HCT116 (cell line): Measurements from ENCODE around the gene OR7G3. TPM values are rescaled to one million over a fixed set of nuclear protein-coding genes. Genes with fewer than 3 reads are reported as not detected.

ENCODE experiments used
- ATAC-seq: fragments of 200-7000 bp; cut with Tn5 transposase; 2 replicates; pipeline ENCODE4 v1.9.1; 2020; ENCODE audit warnings: mild to moderate bottlenecking, moderate library complexity
- BruUV-seq: library from RNA; stranded (reverse); fragments of 400-500 nt; replicated peaks from 2 replicates; lab custom pipeline; 2021; lab: Mats Ljungman, UMichigan
- CTCF ChIA-PET: fragments of 300-600 bp; sonication (Branson Sonifier 250); formaldehyde crosslinking; loops from one replicate; lab custom pipeline; 2021; ENCODE audit warnings: antibody characterized with exemption; lab: Charles Lee
- POLR2A ChIA-PET: fragments of 300-600, 350-600 bp; sonication (Branson Sonifier 250); formaldehyde crosslinking; loops from one replicate; lab custom pipeline; 2021; ENCODE audit warnings: antibody characterized with exemption; lab: Charles Lee
- RAD21 ChIA-PET, 2 experiments: fragments of 300-600 bp; sonication (Branson Sonifier 250); formaldehyde crosslinking; loops; one replicate each; lab custom pipeline; 2023; ENCODE audit warnings: low total read pairs in 2 of 2; ENCODE audit not compliant: uncharacterized antibody in 2 of 2, unreplicated experiment in 2 of 2, low non-redundant PET in 1 of 2; lab: Charles Lee
- DNase-seq: peaks from one replicate; pipeline ENCODE4 v3.0.0-alpha.2; 2010; ENCODE audit warnings: low read depth, low spot score
- H2AFZ ChIP-seq: fragments of 200-600 bp; shearing (Covaris generic), sonication (generic); 2 replicates; pipeline ENCODE4 v1.6.1; 2017; ENCODE audit warnings: low read depth, mixed run types, mixed read lengths, antibody characterized with exemption, low read length; ENCODE audit not compliant: poor library complexity, severe bottlenecking
- H3K27ac ChIP-seq: 2 replicates; pipeline ENCODE4 v1.5.1; 2012; ENCODE audit warnings: low read depth, low read length
- H3K27me3 ChIP-seq: fragments of 200-600 bp; sonication (generic); 2 replicates; pipeline ENCODE4 v1.6.1; 2016; ENCODE audit warnings: mixed run types, low read length, mixed read lengths; ENCODE audit not compliant: insufficient read depth
- H3K36me3 ChIP-seq, 2 experiments: fragments of 200-500 bp in 1 of 2; fragments of 200-600 bp in 1 of 2; sonication (Bioruptor generic) in 1 of 2; sonication (generic) in 1 of 2; 2 replicates each; pipeline versions ENCODE4 v1.5.1 to v1.6.1; 2014 to 2016; ENCODE audit warnings: low read length in 2 of 2, inconsistent platforms in 1 of 2, mixed read lengths in 1 of 2, mixed run types in 1 of 2; ENCODE audit not compliant: insufficient read depth in 2 of 2, control insufficient read depth in 1 of 2
- H3K4me1 ChIP-seq, 2 experiments: fragments of 200-600 bp in 1 of 2; sonication (generic) in 1 of 2; 2 replicates each; pipeline versions ENCODE4 v1.5.1 to v1.6.1; 2012 to 2017; ENCODE audit warnings: low read length in 2 of 2, inconsistent platforms in 1 of 2, mild to moderate bottlenecking in 1 of 2, mixed read lengths in 1 of 2, mixed run types in 1 of 2, moderate library complexity in 1 of 2; ENCODE audit not compliant: insufficient read depth in 2 of 2, control insufficient read depth in 1 of 2
- H3K4me2 ChIP-seq: fragments of 200-600 bp; sonication (generic); 2 replicates; pipeline ENCODE4 v1.6.1; 2017; ENCODE audit warnings: mixed run types, low read length, mixed read lengths
- H3K4me3 ChIP-seq, 2 experiments: fragments of 200-600 bp in 1 of 2; sonication (generic) in 1 of 2; replicated peaks in 1 of 2; 2 replicates each; pipeline ENCODE4 v1.5.1; 2011 to 2016; ENCODE audit warnings: low read length in 2 of 2, control low read depth in 1 of 2, low read depth in 1 of 2, mild to moderate bottlenecking in 1 of 2, mixed read lengths in 1 of 2, mixed run types in 1 of 2
- H3K79me2 ChIP-seq: fragments of 200-600 bp; sonication (generic); 2 replicates; pipeline ENCODE4 v1.6.1; 2017; ENCODE audit warnings: mild to moderate bottlenecking, mixed run types, low read length, moderate library complexity, mixed read lengths; ENCODE audit not compliant: insufficient read depth
- H3K9ac ChIP-seq: fragments of 200-600 bp; sonication (generic); 2 replicates; pipeline ENCODE4 v1.6.1; 2016; ENCODE audit warnings: low read length, mixed read lengths
- H3K9me2 ChIP-seq: fragments of 200-600 bp; sonication (generic), shearing (Covaris generic); 2 replicates; pipeline ENCODE4 v1.6.1; 2017; ENCODE audit warnings: mixed run types, mild to moderate bottlenecking, moderate library complexity; ENCODE audit not compliant: insufficient read depth
- H3K9me3 ChIP-seq, 2 experiments: fragments of 200-500 bp in 1 of 2; fragments of 200-600 bp in 1 of 2; sonication (Bioruptor generic) in 1 of 2; sonication (generic) in 1 of 2; 2 replicates each; pipeline ENCODE4 v1.6.1; 2014 to 2017; ENCODE audit warnings: low read length in 2 of 2, mixed read lengths in 2 of 2, inconsistent platforms in 1 of 2, low read depth in 1 of 2, mild to moderate bottlenecking in 1 of 2, mixed run types in 1 of 2, moderate library complexity in 1 of 2; ENCODE audit not compliant: control insufficient read depth in 1 of 2, insufficient read depth in 1 of 2
- H4K20me1 ChIP-seq: fragments of 200-600 bp; sonication (generic), shearing (Covaris generic); 2 replicates; pipeline ENCODE4 v1.6.1; 2017; ENCODE audit warnings: mixed run types, mild to moderate bottlenecking, moderate library complexity; ENCODE audit not compliant: insufficient read depth
- ATF3 ChIP-seq: IDR thresholded peaks from 2 replicates; pipeline ENCODE4 v1.6.1; 2012
- CBX3 ChIP-seq: IDR thresholded peaks from 2 replicates; pipeline ENCODE4 v1.6.1; 2012; ENCODE audit warnings: low read depth
- CEBPB ChIP-seq: IDR thresholded peaks from 2 replicates; pipeline ENCODE4 v1.6.1; 2012; ENCODE audit warnings: low read depth
- EGR1 ChIP-seq: IDR thresholded peaks from 2 replicates; pipeline ENCODE4 v1.6.1; 2012; ENCODE audit warnings: low read depth
- EZH2 ChIP-seq: fragments of 200-600 bp; sonication (generic); IDR thresholded peaks from 2 replicates; pipeline ENCODE4 v1.6.1; 2017; ENCODE audit warnings: antibody characterized with exemption, mixed run types
- EZH2phosphoT487 ChIP-seq: fragments of 200-600 bp; IDR thresholded peaks from 2 replicates; pipeline ENCODE4 v1.6.1; 2018; ENCODE audit warnings: antibody characterized with exemption, borderline replicate concordance
- FOSL1 ChIP-seq: IDR thresholded peaks from 2 replicates; pipeline ENCODE4 v1.6.1; 2012; ENCODE audit warnings: low read depth
- JUND ChIP-seq: IDR thresholded peaks from 2 replicates; pipeline ENCODE4 v1.6.1; 2012
- MAX ChIP-seq: IDR thresholded peaks from 2 replicates; pipeline ENCODE4 v1.6.1; 2012
- POLR2AphosphoS5 ChIP-seq: IDR thresholded peaks from 2 replicates; pipeline ENCODE4 v1.6.1; 2011; ENCODE audit warnings: mild to moderate bottlenecking, low read depth, low read length, moderate library complexity
- REST ChIP-seq: IDR thresholded peaks from 2 replicates; pipeline ENCODE4 v1.6.1; 2012; ENCODE audit warnings: low read depth
- SIN3A ChIP-seq: IDR thresholded peaks from 2 replicates; pipeline ENCODE4 v1.6.1; 2012; ENCODE audit warnings: low read depth
- SP1 ChIP-seq: IDR thresholded peaks from 2 replicates; pipeline ENCODE4 v1.6.1; 2012; ENCODE audit warnings: low read depth
- SRF ChIP-seq: IDR thresholded peaks from 2 replicates; pipeline ENCODE4 v1.6.1; 2012; ENCODE audit warnings: low read depth
- YY1 ChIP-seq: IDR thresholded peaks from 2 replicates; pipeline ENCODE4 v1.6.1; 2011; ENCODE audit warnings: low read length, low read depth, moderate library complexity, mild to moderate bottlenecking; ENCODE audit not compliant: insufficient replicate concordance; ENCODE audit errors: extremely low read depth
- ZFX ChIP-seq: fragments of 450-650 bp; IDR thresholded peaks from 2 replicates; pipeline ENCODE4 v1.6.1; 2017
- ZNF274 ChIP-seq: fragments of 200-500 bp; sonication (Bioruptor generic); IDR thresholded peaks from 2 replicates; pipeline ENCODE4 v1.6.1; 2014; ENCODE audit warnings: mild to moderate bottlenecking, low read depth, low read length, inconsistent platforms
- intact Hi-C: fragments of 100-400 bp; cut with micrococcal nuclease; formaldehyde crosslinking; loops from 2 replicates; pipeline ENCODE4 v1.10.0; 2022
- total RNA-seq: library from RNA; stranded (reverse); gene quantifications from one replicate; pipeline ENCODE4 v1.2.1, GENCODE V29; 2021; ENCODE audit not compliant: unreplicated experiment
- TF ChIP-seq, protein P1 (sequence below), 3 experiments: fragments of 200-600 bp in 1 of 3; sonication (generic) in 1 of 3; IDR thresholded peaks in 2 of 3; conservative IDR thresholded peaks in 1 of 3; 2 replicates each; pipeline ENCODE4 v1.5.1; 2012 to 2017; ENCODE audit warnings: low read depth in 2 of 3, low read length in 2 of 3, antibody characterized with exemption in 1 of 3, borderline replicate concordance in 1 of 3, control low read depth in 1 of 3, mild to moderate bottlenecking in 1 of 3, mixed read lengths in 1 of 3, mixed run types in 1 of 3, moderate library complexity in 1 of 3; ENCODE audit not compliant: insufficient read depth in 1 of 3

OR7G3 gene
- total RNA-seq, 1 experiment from 2014 or later: not detected

DNA sequence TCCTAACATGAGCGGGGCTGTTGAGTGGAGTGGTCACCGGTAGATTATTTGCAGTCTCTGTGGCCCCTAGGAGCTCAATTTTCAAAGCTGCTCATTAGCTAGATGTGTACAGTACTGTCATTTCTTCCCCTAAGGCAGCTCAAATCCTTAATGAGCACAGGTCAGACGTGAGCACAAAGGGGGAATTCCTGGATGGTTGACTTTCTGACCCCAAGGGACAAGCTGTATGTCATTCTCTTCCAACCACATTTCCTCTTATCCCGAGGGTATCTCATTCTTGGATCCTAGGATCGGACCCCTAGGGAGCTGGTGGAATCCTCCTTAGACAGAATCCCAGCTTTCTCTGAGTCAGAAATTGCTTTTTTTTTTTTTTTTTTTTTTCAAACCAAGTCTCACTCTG lies 5.7 kb upstream of the OR7G3 start:
- DNase-seq (no peak), ATAC-seq (no peak)
- RAD21 ChIA-PET: no interaction called here
- intact Hi-C loops: no loop called here
- no peaks in the 10 kb centered on the region for H4K20me1 ChIP-seq
- no peaks in the 10 kb centered on the region for H3K9me2 ChIP-seq
- H3K4me3 ChIP-seq: no peak overlapping the region
- POLR2A ChIA-PET: no interaction called here
- no peaks in the 10 kb centered on the region for H3K36me3 ChIP-seq
- no TSS peak for BruUV-seq
- H3K27ac ChIP-seq: no peak overlapping the region
- CTCF ChIA-PET: no interaction called here
- no peaks in the 10 kb centered on the region for H3K79me2 ChIP-seq
- no peak overlapping the region for H3K9ac ChIP-seq
- no peak overlapping the region for H3K4me2 ChIP-seq
- no peak for TF ChIP-seq JUND
- H2AFZ ChIP-seq: no peak overlapping the region
- H3K9me3 ChIP-seq: no peaks in the 10 kb centered on the region
- H3K27me3 ChIP-seq: no peaks in the 10 kb centered on the region
- H3K4me1 ChIP-seq: peaks cover 14 to 30% of the 10 kb centered on the region in 2 experiments

DNA sequence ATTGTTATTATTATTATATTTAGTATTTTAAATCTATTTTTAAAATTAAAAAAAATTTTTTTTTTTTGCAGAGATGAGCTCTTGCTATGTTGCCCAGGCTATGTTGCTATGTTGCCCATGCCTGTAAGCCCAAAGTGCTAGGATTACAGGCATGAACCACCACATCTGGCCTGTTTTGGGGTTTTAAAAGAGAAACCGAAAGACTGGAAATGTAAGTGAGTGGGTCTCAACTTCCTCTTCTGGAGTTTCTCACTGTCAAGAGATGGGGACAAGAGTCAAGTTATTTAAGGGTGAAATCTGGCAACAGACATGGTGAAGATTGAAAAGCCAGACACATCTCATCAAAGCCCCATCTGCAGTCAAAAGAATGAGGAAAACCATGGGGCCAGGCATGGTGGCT lies 4.2 kb upstream of the OR7G3 start:
- no TSS peak for BruUV-seq
- no peak overlapping the region for H2AFZ ChIP-seq
- ChIA-PET RAD21 (no interaction called here), CTCF (no interaction called here), POLR2A (no interaction called here)
- ATAC-seq (no peak), DNase-seq (no peak)
- no peaks in the 10 kb centered on the region for H3K36me3 ChIP-seq
- no peak overlapping the region for H3K27ac ChIP-seq
- no peak overlapping the region for H3K4me3 ChIP-seq
- intact Hi-C loops: no loop called here
- peak overlapping the region; percentile 12; the same call in 1 of the 2 replicates for H3K4me2 ChIP-seq
- no peaks in the 10 kb centered on the region for H3K9me3 ChIP-seq
- peaks cover 16 to 31% of the 10 kb centered on the region in 2 experiments for H3K4me1 ChIP-seq
- H3K9me2 ChIP-seq: no peaks in the 10 kb centered on the region
- no peaks in the 10 kb centered on the region for H3K79me2 ChIP-seq
- H3K27me3 ChIP-seq: no peaks in the 10 kb centered on the region
- no peaks in the 10 kb centered on the region for H4K20me1 ChIP-seq
- H3K9ac ChIP-seq: no peak overlapping the region
- no peak for TF ChIP-seq POLR2AphosphoS5
- TF ChIP-seq, protein P1, sequence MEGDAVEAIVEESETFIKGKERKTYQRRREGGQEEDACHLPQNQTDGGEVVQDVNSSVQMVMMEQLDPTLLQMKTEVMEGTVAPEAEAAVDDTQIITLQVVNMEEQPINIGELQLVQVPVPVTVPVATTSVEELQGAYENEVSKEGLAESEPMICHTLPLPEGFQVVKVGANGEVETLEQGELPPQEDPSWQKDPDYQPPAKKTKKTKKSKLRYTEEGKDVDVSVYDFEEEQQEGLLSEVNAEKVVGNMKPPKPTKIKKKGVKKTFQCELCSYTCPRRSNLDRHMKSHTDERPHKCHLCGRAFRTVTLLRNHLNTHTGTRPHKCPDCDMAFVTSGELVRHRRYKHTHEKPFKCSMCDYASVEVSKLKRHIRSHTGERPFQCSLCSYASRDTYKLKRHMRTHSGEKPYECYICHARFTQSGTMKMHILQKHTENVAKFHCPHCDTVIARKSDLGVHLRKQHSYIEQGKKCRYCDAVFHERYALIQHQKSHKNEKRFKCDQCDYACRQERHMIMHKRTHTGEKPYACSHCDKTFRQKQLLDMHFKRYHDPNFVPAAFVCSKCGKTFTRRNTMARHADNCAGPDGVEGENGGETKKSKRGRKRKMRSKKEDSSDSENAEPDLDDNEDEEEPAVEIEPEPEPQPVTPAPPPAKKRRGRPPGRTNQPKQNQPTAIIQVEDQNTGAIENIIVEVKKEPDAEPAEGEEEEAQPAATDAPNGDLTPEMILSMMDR (IDR thresholded peaks at IDR 0.05 in 2 of 3, conservative IDR thresholded peaks at IDR 0.05 in 1 of 3; ENCODE audit: borderline replicate concordance in 1 of 3, insufficient read depth in 1 of 3, low read depth in 2 of 3, low read length in 2 of 3): no peak
- no peak for TF ChIP-seq MAX
- TF ChIP-seq SRF: no peak
- TF ChIP-seq ZFX: no peak
- no peak for TF ChIP-seq ZNF274
- TF ChIP-seq EZH2: no peak
- TF ChIP-seq REST: no peak
- no peak for TF ChIP-seq EGR1
- TF ChIP-seq CEBPB: no peak
- no peak for TF ChIP-seq FOSL1
- TF ChIP-seq SP1: no peak
- no peak for TF ChIP-seq YY1
- TF ChIP-seq EZH2phosphoT487: no peak
- no peak for TF ChIP-seq SIN3A
- no peak for TF ChIP-seq ATF3
- TF ChIP-seq JUND: no peak
- TF ChIP-seq CBX3: no peak
